ENCODE results near the gene ITPKC.

DNA sequence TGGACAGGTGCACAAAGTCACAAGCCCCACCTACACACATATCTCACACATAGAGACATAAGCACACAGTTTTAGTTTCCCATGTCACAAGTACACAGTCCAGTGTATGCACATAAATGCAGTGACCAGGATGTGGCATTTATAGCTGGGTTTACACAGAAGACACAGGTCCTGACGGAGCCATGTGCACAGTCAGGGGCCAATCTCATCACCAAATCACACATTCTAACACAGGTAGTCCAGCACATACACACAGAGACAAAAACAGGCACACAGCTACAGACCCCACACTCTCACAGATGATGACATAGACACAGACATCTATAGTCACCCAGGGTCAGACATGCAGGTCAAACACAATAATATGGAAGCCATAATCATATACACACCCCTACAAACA is 28.6 kb upstream of the ITPKC start:
- TF ChIP-seq EP300 (conservative IDR thresholded peaks at IDR 0.05; ENCODE audit: poor library complexity, severe bottlenecking) (no peak), RAD21 (conservative IDR thresholded peaks at IDR 0.05) (no peak), TAF1 (IDR thresholded peaks at IDR 0.05; ENCODE audit: low read depth) (no peak), MXI1 (conservative IDR thresholded peaks at IDR 0.05; ENCODE audit: poor library complexity, severe bottlenecking) (no peak), POLR2AphosphoS5 (IDR thresholded peaks at IDR 0.05) (no peak), SMC3 (conservative IDR thresholded peaks at IDR 0.05; ENCODE audit: poor library complexity) (no peak)
- TF ChIP-seq, protein P1, sequence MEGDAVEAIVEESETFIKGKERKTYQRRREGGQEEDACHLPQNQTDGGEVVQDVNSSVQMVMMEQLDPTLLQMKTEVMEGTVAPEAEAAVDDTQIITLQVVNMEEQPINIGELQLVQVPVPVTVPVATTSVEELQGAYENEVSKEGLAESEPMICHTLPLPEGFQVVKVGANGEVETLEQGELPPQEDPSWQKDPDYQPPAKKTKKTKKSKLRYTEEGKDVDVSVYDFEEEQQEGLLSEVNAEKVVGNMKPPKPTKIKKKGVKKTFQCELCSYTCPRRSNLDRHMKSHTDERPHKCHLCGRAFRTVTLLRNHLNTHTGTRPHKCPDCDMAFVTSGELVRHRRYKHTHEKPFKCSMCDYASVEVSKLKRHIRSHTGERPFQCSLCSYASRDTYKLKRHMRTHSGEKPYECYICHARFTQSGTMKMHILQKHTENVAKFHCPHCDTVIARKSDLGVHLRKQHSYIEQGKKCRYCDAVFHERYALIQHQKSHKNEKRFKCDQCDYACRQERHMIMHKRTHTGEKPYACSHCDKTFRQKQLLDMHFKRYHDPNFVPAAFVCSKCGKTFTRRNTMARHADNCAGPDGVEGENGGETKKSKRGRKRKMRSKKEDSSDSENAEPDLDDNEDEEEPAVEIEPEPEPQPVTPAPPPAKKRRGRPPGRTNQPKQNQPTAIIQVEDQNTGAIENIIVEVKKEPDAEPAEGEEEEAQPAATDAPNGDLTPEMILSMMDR (IDR thresholded peaks at IDR 0.05; ENCODE audit: poor library complexity, severe bottlenecking): no peak
- TF ChIP-seq, protein P2, sequence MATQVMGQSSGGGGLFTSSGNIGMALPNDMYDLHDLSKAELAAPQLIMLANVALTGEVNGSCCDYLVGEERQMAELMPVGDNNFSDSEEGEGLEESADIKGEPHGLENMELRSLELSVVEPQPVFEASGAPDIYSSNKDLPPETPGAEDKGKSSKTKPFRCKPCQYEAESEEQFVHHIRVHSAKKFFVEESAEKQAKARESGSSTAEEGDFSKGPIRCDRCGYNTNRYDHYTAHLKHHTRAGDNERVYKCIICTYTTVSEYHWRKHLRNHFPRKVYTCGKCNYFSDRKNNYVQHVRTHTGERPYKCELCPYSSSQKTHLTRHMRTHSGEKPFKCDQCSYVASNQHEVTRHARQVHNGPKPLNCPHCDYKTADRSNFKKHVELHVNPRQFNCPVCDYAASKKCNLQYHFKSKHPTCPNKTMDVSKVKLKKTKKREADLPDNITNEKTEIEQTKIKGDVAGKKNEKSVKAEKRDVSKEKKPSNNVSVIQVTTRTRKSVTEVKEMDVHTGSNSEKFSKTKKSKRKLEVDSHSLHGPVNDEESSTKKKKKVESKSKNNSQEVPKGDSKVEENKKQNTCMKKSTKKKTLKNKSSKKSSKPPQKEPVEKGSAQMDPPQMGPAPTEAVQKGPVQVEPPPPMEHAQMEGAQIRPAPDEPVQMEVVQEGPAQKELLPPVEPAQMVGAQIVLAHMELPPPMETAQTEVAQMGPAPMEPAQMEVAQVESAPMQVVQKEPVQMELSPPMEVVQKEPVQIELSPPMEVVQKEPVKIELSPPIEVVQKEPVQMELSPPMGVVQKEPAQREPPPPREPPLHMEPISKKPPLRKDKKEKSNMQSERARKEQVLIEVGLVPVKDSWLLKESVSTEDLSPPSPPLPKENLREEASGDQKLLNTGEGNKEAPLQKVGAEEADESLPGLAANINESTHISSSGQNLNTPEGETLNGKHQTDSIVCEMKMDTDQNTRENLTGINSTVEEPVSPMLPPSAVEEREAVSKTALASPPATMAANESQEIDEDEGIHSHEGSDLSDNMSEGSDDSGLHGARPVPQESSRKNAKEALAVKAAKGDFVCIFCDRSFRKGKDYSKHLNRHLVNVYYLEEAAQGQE (IDR thresholded peaks at IDR 0.05; ENCODE audit: borderline replicate concordance): no peak

All from neural cell (in vitro differentiated cells).